HG02642 (cell line): ENCODE results near the gene BFSP2.
"Not testable (repeated sequence)": the region's sequence is repeated elsewhere in the genome, so short reads cannot be mapped to it uniquely, and the experiment has no call there.

Source experiments
- ATAC-seq: cut with Tn5 transposase; IDR thresholded peaks from one replicate; pipeline ENCODE4 v1.9.1; 2021; ENCODE audit warnings: mild to moderate bottlenecking; ENCODE audit not compliant: unreplicated experiment, poor library complexity

The BFSP2 gene

GRCh38 chr3:133494469-133494868 lies 94.6 kb downstream of the BFSP2 start:
- no peak for ATAC-seq

- ATAC-seq = not testable (repeated sequence)
These were observed 102.7 kb downstream of the BFSP2 start for GRCh38 chr3:133502542-133502941.

DNA sequence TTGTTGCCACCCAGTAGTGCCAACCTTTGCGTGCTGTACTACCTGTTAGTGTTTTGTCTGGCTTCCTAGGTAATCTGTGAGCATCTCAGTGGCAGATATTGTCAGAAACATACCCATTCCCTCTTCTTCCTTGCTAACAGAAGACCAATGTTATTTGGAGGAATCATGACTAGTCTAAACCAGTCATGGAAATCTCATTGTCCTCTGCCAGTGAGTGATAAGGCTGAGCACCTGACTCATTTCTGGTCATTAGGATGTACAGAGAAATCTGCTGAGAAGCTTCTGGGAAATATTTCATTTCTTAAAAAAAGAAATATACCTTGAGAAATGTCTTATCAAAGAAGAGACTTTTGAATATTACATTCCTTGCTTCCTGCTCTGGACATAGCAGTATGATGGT lies 103.6 kb downstream of the BFSP2 start:
- no peak for ATAC-seq

DNA sequence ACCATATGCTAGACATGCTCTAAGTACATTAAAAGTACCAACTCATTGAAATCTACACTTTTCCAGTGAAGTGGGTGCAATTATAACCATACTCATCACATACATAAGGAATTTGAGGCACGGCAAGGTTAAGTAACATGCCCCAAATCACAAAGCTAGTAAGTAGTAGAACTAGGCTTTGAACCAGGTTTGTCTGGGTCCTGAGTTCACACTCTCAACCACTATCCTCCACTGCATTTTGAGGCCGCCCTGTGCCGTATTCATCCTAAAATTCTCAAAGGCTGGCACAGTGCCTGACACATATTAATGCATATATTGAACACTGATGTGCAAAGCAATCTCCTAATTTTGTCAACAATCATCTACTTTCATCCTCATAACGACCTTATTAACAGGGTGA lies 104.9 kb downstream of the BFSP2 start:
- ATAC-seq = no peak

DNA sequence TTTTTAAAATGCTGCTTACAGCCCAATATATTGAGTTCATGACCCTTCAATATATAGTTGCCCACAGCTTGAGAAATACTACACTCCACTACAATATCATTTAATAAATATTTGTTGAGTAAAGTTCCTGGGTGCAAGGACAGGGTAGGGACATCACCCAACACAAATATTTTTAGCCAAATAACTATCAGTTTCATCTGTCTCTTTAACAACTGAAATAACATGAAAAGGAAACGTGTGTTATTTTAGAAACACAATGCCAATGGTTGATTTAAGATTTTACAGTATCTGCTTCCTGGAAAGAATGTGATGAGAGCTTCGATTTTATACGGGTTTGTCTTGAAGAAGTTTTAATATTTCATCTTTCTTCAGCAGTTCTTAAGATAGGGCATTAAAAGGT lies 106.0 kb downstream of the BFSP2 start:
- ATAC-seq = peak; percentile 40

DNA sequence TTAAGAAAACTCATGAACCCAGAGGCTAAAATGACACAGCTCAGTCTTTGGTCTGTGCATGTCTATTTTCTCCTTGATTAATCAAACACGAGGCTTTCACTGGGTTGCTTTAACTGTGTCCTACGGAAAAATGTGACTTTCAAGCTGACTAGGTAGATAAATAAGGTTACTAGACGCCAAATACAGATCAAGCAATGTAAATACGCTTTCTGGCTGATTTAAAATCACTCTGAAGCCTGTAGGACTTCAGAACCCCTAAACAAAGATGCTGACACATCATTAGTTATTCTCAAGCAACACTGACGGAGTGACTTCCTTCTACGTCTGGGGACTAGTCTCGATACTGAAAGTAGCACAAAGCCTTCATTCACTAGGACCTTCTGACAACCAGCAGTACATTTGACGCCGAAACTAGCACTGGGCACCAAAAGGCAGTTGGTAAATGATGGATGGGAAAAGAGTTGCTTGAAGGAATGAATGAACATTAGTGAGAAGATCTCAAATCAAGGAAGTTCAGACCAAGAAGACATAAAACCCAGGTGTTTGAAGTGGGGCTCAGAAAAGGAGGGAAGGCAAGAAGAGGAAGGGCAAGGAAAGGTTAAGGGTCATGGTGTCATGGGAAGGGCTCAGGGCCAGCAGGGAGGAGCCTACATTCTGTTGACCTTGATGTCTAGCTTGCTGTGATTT lies 106.5 kb downstream of the BFSP2 start:
- peak; percentile 95 for ATAC-seq

GRCh38 chr3:133509488-133509887 lies 109.6 kb downstream of the BFSP2 start:
- no peak for ATAC-seq

GRCh38 chr3:133512416-133513089 lies 112.7 kb downstream of the BFSP2 start:
- ATAC-seq = no peak

GRCh38 chr3:133514418-133514817 lies 114.6 kb downstream of the BFSP2 start:
- no peak for ATAC-seq

- ATAC-seq = no peak
These were observed 115.3 kb downstream of the BFSP2 start for GRCh38 chr3:133515127-133515526.

GRCh38 chr3:133520286-133520685 lies 120.4 kb downstream of the BFSP2 start:
- ATAC-seq = no peak

- not testable (repeated sequence) for ATAC-seq
These were observed 121.1 kb downstream of the BFSP2 start for GRCh38 chr3:133520938-133521337.

GRCh38 chr3:133521946-133522345 lies 122.1 kb downstream of the BFSP2 start:
- no peak for ATAC-seq

DNA sequence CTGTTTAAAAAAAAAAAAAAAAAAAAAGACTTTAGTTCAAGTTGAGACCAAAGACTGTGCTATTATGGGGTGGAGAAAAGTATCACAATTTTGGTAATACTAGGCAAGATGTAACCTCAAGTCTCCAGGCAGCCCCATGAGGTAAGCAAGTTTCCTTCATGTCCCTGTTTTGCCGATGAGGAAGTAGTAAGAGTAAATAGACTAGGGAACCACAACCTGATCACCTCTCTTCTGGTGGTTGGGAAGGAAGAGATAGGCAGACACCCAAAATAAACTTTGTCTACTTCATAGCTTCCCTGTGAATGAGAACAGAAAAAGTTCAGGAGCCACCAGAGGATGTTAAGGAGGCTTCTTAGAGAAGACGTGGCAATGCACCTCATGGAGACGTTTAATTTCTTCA lies 123.9 kb downstream of the BFSP2 start:
- not testable (repeated sequence) for ATAC-seq
